Activated gamma-delta T cell (primary cell): ENCODE results near the gene POC1B.

Experiments used
- DNase-seq: peaks from one replicate; lab custom pipeline; 2025; lab: John Stamatoyannopoulos, UW

Gene POC1B

DNA sequence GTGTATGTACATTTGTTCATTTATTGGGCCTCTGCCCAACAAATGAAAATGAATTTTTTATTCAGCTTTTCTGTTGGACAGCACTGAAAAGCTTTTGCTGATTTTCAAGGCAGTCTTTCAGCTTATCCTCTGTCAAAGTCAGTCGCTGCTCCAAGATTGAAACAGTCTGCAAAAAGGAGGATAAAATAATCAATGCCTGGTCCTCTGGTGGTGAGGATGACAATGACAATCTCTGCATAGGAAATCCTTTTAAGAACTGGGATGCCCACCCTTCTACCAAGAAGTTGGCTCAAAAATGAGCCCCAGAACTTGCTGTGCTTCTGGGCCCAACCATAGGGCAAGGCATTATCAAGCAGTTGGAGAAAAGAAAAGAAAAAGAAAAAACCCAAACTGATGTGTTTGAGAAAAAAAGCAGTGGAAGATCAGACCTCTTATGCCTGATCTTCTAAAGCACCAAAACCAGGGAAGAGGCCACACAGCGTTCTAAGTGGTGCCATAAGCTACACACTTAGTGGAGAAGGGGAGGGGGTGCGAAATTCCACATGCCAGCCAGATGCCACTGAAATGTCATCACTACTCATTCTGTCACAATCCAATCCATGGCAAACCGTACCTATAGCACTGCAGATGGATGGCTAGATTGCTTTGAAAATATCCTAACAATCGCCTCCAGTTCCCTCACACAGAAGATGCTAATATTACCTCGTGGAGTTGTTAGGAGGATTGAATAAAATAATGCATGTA is 104.6 kb downstream of the POC1B start:
- DNase-seq = no peak

DNA sequence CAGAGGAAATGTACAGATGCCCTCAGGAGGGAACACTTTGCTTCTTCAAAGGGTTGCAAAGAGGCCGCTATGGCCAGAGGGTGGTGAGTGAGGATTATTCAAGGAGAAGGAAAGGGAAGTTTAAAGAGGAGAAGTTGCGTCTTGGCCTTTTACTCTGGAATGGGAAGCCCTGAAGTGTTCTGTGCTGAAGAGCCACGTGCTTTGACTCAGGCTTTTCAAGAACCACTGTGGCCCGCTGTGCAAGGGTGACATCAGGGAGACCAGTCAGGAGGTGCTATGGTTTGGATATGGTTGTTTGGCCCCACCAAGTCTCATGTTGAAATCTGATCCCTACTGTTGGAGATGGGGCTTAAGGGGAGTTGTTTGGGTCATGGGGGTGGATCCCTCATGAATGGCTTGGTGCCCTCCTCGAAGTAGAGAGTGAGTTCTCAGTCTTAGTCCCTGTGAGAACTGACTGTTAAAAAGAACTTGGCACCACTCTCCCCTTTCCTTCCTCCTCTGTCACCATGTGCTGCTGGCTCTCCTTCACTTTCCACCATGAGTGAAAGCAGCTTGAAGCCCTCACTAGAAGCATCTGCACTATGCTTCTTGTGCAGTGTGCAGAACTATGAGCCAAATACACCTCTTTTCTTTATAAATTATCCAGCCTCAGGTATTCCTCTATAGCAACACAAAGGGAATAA is 107.5 kb downstream of the POC1B start:
- no peak for DNase-seq

DNA sequence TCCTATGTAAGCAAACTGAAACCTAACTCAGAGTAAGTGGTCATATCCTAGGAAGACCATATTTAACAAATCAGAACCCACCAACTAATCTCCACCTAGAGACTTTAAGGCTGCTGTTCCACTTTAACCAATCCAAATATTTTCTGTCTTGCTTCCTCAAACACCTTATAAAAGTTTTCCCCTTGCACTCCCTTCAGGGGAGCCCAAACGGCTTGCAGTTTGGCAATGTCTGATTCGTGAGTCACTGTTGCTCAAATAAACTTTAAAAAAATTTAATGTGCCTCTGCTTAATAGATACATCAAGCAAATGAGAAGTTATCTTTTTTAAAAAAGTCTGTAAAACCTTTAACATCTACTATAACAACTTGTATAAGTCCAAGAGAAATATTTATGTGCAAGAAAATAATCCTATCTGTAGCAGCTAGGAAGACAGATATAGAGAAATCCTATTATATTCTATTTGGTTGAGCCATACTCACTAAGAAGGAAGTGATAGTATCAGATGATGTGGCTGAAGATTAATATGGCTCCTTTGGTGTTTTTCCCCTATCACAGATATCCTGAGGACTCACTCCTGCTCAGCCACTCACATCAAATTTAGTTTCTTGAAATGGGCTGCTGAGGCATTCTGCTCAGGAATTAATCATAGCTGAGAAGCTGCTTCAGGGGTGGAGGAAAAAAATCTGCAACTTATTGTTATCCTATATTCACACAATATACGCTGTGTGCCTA is 108.4 kb downstream of the POC1B start:
- no peak for DNase-seq

DNA sequence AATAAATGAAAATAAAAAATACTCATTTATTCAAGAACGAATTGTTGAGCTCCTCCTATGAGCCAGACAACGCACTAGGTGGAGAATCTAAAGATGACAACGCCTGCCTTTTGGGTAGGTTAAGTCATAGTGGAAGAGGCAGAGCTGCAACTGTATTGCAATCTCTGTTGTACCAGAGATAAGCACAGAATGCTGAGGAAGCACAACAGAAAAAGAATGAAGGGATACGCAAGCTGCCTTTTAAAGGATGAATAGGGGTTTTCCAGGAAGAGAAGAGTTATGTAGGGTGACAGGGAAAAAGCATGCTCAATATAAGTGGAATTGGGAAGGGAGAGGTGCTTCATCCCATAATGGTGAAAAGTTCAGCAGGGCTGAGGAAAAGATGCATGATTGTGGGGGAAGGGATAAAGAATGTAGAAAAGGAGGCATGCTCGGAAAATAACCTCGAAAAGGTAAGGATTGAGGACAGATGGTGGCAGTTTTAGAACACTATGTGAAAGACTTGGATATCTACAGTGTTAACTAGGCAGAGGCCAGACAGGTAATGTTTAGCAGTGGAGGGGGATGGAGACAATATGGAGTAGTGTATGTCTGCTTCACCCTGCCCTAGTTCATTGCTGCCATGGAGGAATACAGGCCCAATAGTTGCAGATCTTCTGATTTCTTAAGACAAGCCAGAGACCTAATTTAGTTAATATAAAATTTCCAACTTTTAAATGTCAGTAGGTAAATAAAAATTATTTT is 109.6 kb downstream of the POC1B start:
- DNase-seq = no peak

DNA sequence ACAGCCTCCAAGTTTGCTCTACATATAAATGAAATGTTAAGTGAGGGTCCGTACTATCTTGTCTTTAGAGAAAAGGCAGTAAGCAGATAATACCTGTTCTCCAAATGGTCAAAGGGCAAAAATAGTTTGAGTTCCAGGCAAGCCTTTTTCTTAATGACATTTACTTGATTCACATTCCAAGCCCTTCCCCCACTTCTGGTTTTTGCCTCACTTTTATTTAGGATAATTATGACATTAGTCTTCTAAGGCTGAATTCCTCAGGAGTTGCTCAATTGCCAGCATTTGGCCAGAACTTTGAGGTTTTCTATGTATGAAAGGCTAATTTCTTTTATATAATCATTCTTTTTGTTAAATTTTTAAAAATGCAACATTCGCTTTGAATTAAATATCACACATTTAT is 111.0 kb downstream of the POC1B start:
- DNase-seq = no peak

DNA sequence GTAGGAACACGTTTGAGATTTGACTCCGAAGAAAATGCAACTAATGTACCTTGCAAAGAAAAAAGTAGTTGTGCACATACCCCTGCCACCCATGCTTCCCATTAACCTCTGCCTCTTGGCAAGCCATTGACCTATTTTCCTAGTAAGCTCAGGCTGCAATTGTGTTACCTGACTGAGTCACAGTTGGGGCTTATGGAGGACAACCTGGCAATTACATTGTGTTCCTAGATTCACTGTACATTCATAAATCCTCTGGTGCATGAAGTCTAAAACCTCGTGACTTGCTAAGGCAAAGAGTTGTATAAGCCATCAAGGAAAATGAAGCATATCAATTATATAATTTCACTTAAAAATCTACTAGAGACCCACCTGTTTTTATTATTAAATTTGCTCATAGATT is 111.5 kb downstream of the POC1B start:
- DNase-seq = no peak

DNA sequence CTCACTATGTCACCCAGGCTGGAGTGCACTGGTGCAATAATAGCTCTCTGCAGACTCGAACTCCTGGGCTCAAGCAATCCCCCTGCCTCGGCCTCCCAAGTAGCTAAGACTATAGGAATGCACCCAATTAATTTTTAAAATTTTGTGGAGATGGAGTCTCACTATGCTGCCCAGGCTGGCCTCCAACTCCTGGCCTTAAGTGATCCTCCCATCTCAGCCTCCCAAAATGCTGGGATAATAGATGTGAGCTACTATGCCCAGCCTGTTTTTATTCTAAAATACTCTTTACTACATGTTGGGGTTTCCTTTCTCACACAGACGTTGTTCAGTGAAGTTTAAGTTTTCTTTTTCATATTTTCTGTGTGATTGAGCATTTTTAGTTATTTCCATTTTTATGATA is 112.6 kb downstream of the POC1B start:
- DNase-seq = no peak

GRCh38 chr12:89412665-89413064 is 113.2 kb downstream of the POC1B start:
- DNase-seq = no peak

GRCh38 chr12:89411846-89412245 is 114.0 kb downstream of the POC1B start:
- no peak for DNase-seq

- no peak for DNase-seq
Observed at GRCh38 chr12:89411234-89411633, 114.6 kb downstream of the POC1B start.

DNA sequence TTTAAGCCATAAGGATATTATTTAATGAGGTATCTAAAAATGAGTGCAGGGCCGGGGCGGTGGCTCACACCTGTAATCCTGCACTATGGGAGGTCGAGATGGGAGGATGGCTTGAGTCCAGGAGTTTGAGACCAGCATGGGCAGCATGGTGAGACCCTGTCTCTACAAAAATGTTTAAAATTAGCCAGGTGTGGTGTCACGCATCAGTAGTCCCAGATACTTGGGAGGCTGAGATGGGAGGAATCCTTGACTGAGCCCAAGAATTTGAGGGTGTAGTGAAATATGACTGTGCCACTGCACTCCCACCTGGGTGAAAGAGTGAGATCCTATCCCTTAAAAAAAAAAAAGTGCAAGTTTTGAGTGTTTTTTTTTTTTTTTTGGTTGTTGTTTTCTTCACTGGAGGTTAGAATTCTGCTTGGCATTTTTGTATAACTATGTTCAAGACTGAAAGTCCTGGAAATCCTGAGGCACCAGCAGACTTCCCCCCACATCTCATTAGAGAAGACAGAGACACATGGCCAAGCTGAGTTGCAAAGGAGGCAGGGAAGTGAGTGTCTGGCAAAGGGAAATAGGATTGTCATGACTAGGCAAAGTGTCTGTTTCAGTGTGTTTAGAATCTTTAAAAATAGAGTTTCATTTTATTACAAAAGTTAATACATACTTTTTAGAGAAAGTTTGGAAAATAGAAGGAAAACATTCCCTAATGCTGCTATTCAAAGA is 120.1 kb downstream of the POC1B start:
- DNase-seq = no peak

GRCh38 chr12:89401433-89402058 is 124.3 kb downstream of the POC1B start:
- no peak for DNase-seq

GRCh38 chr12:89400415-89400814 is 125.4 kb downstream of the POC1B start:
- DNase-seq = no peak

DNA sequence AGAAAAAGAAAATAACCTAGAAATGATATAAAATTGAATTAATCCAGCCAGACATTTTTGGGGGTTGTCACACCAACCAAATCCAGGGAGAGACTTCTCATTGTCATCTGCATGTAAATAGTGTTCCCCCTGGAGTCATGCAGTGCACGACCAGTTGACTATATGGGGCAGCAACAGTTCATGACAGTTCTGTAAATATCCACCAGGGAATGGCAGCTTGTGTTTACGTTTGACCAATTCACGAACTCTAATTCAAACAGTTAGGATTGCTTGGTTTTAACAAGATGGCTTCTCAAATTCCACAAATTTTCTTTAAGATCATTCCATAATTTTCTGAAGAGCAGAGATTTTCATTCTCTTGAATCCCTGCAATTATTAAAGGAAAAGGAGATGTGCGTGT is 130.1 kb downstream of the POC1B start:
- DNase-seq = no peak

DNA sequence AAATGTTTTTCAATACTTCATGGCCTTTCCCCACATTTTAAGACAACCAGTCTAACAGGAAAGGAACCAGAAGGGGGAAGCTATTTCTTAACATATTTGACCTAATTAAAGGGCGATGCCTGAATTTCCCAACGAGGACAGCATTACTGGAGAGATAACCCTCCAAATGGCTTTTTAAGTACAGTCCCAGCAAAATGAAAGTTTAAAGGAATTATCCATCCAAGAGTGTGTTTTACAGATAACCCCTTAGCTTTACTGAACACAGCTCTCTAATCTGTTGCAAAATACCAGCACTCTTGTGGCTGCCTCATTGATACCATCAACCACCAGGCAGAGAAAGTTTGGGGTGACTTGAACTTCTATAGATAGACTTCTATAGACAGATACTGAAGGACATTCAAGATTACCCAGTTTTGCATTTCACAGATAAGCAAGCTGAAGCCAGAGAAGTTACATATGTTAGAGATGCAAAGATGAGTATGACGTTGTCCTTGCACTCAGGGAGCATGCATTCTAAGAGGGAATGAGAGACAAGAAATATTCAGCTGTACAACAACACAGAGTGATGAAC is 132.2 kb downstream of the POC1B start:
- no peak for DNase-seq

GRCh38 chr12:89392391-89392790 is 133.5 kb downstream of the POC1B start:
- DNase-seq = no peak

DNA sequence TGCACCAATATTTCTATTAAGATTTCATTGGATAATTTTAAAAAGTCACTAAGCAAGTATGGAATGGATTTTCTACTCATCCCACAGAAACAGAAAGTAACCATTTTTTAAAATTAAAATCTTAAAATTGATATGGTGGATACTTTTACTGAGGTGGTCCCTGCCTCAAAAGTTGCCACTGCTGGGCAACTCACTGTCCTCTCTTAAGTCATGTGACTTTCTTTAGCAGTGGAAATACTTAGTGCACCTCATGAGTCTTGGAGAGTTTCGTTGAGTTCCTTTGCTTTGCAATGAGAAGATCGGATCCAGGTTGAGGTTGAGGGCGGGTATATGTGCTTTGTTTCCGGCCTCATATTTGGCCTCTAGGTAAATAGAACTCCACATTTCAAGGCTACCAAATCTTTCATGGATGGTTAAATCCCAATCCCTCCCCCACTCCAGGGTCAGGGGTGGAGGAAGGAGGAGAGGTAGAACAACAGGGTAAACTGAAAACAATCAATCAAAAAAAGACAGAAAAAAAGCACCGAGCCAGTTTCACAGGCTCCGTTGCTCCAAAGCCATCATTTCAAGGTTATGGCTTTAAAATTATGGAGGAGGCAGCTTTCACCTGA is 134.0 kb downstream of the POC1B start:
- no peak for DNase-seq

GRCh38 chr12:89390802-89391673 is 134.8 kb downstream of the POC1B start:
- no peak for DNase-seq
